PFSK-1 (cell line): ENCODE measurements around the gene ADAMTSL1.

Experiments used
- FOXP2 ChIP-seq: optimal IDR thresholded peaks from 2 replicates; pipeline ENCODE3; 2011; ENCODE audit warnings: borderline replicate concordance, control low read depth, inconsistent platforms; ENCODE audit not compliant: insufficient read depth; ENCODE audit errors: extremely low read length, extremely low read depth
- POLR2AphosphoS5 ChIP-seq: IDR thresholded peaks from 2 replicates; pipeline ENCODE4 v1.6.1; 2012; ENCODE audit warnings: low read depth, mild to moderate bottlenecking, control low read depth, low read length, moderate library complexity
- SIN3A ChIP-seq: IDR thresholded peaks from 2 replicates; pipeline ENCODE4 v1.6.1; 2012; ENCODE audit warnings: mild to moderate bottlenecking, low read length, moderate library complexity, borderline replicate concordance; ENCODE audit not compliant: insufficient read depth
- TAF1 ChIP-seq: IDR thresholded peaks from 2 replicates; pipeline ENCODE4 v1.6.1; 2012; ENCODE audit warnings: low read length, control low read depth, borderline replicate concordance; ENCODE audit not compliant: insufficient read depth
- TF ChIP-seq, protein P1 (sequence below), 2 experiments: IDR thresholded peaks; 2 replicates each; pipeline versions ENCODE4 v1.6.1 to v1.8.0; 2011 to 2012; ENCODE audit warnings: low read depth in 2 of 2, low read length in 2 of 2, control low read depth in 1 of 2, inconsistent platforms in 1 of 2, mild to moderate bottlenecking in 1 of 2, moderate library complexity in 1 of 2; ENCODE audit not compliant: insufficient read depth in 1 of 2

DNA sequence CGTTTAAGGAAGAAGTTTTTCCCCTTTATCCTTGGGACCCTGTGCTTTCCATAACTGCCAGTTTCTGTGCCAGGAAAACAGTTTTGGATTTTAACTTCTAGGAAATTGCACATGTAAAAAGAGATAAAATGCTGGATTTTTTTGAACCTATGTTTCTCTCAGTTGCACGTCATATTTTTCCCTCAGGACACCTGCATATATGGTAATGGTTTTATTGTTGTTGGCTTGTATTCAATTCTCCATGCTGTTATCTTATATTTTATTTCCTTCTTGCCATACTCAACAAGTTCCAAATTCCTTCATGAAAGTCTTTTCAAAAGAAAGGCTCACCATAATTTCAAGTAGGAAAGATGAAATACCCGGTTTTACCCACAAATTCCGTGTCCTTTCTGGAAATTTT lies 7.9 kb upstream of the ADAMTSL1 start:
- no peak for TF ChIP-seq TAF1
- TF ChIP-seq POLR2AphosphoS5 = no peak
- no peak for TF ChIP-seq FOXP2
- TF ChIP-seq SIN3A = no peak
- TF ChIP-seq, protein P1, sequence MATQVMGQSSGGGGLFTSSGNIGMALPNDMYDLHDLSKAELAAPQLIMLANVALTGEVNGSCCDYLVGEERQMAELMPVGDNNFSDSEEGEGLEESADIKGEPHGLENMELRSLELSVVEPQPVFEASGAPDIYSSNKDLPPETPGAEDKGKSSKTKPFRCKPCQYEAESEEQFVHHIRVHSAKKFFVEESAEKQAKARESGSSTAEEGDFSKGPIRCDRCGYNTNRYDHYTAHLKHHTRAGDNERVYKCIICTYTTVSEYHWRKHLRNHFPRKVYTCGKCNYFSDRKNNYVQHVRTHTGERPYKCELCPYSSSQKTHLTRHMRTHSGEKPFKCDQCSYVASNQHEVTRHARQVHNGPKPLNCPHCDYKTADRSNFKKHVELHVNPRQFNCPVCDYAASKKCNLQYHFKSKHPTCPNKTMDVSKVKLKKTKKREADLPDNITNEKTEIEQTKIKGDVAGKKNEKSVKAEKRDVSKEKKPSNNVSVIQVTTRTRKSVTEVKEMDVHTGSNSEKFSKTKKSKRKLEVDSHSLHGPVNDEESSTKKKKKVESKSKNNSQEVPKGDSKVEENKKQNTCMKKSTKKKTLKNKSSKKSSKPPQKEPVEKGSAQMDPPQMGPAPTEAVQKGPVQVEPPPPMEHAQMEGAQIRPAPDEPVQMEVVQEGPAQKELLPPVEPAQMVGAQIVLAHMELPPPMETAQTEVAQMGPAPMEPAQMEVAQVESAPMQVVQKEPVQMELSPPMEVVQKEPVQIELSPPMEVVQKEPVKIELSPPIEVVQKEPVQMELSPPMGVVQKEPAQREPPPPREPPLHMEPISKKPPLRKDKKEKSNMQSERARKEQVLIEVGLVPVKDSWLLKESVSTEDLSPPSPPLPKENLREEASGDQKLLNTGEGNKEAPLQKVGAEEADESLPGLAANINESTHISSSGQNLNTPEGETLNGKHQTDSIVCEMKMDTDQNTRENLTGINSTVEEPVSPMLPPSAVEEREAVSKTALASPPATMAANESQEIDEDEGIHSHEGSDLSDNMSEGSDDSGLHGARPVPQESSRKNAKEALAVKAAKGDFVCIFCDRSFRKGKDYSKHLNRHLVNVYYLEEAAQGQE (IDR thresholded peaks at IDR 0.05; ENCODE audit: insufficient read depth in 1 of 2, low read depth in 2 of 2, low read length in 2 of 2) = no peak
